Measurements from ENCODE around the gene TMEM151B.

Gene TMEM151B

DNA sequence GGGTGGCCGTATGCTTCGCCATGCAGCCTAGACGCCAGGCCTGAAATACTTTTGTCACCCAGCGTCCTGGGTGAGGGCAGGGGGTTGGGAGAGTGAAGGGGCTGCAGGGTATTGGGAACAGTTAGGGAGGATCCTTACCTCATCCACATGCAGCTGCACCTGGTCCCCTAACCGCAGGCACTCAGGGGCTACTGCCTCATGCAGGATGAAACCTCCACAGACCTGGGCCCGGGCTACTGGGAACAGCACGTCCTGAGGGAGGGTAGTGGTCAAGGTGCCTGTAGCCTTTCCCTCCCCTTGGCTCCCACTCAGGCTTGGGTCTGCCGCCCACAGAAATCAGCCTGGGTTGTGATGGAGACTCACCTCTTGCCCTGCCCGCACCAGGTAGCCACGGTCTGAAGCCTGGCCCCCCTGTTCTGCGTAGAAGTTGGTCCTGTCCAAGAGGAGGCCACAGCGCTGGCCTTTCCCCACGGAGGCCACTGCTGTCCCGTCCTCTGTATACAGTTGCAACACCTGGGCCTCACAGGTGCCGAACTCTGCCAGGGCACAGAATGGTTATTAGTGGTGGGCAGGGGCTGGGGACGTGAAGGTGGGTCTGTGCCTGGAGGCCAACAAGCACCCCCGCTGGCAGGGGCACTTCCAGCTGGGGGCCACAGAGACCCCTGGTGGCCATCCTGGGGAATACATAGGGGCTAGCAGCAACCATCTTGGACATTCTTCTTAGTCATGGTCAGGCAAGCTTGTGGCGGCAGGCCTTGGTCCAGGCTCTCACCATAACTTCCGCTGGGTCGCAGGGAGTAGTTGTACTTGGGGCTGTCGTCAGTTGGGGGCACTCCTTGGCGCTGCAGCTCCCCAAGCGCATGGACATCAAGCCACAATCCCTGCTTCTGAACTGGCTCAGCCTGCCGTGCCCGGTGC, 34.3 kb downstream of the TMEM151B start:
- no peak for DNase-seq (ENCODE audit: low read depth, low spot score)
- no peak overlapping the region for H3K4me3 ChIP-seq (ENCODE audit: low read depth, low read length)
- CTCF ChIA-PET = interaction anchor here (0.6 to 16.0 kb wide), 24 partner anchors 8 to 208 kb away, joined by 3 to 158 read pairs (median 5); partner anchors contain the start of genes AARS2, NFKBIE, SLC35B2 and TMEM151B
- POLR2A ChIA-PET = no interaction called here
- TF ChIP-seq, protein P1, sequence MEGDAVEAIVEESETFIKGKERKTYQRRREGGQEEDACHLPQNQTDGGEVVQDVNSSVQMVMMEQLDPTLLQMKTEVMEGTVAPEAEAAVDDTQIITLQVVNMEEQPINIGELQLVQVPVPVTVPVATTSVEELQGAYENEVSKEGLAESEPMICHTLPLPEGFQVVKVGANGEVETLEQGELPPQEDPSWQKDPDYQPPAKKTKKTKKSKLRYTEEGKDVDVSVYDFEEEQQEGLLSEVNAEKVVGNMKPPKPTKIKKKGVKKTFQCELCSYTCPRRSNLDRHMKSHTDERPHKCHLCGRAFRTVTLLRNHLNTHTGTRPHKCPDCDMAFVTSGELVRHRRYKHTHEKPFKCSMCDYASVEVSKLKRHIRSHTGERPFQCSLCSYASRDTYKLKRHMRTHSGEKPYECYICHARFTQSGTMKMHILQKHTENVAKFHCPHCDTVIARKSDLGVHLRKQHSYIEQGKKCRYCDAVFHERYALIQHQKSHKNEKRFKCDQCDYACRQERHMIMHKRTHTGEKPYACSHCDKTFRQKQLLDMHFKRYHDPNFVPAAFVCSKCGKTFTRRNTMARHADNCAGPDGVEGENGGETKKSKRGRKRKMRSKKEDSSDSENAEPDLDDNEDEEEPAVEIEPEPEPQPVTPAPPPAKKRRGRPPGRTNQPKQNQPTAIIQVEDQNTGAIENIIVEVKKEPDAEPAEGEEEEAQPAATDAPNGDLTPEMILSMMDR (IDR thresholded peaks at IDR 0.05; ENCODE audit: insufficient read depth, low read length, missing control alignments) = peak; percentile 78

DNA sequence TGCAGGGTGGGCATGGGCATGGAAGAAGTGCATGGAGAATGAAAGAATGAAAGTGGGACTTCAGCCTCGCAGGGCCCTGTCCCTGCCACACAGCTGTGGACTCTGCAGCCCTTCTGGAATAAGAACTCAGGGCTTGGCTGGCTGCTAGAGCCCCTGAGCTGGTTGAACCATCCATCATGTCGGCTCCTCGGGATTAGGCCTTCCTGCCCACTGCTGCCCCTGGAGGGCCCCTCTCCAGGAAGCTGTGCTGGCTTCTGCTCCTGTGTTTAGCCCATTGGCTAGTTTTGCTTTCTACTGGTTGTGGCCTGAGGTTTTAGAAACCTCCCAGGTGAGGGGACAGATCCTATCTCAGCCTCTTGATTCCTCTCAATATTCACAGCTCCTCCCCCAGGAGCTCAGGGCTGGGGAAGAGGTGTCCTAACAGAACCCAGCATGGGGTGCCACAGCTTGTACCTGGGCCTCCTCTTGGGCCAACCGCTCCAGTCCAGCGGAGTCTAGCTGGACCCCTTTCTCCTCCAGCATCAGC, 35.0 kb downstream of the TMEM151B start:
- ChIA-PET POLR2A (no interaction called here), CTCF (interaction anchor here (0.6 to 16.0 kb wide), 24 partner anchors 7 to 206 kb away, joined by 3 to 158 read pairs (median 4); partner anchors contain the start of genes AARS2, NFKBIE, SLC35B2 and TMEM151B)
- H3K4me3 ChIP-seq (ENCODE audit: low read depth, low read length) = no peak overlapping the region
- TF ChIP-seq, protein P1 (IDR thresholded peaks at IDR 0.05; ENCODE audit: insufficient read depth, low read length, missing control alignments) = no peak
- DNase-seq (ENCODE audit: low read depth, low spot score) = no peak

DNA sequence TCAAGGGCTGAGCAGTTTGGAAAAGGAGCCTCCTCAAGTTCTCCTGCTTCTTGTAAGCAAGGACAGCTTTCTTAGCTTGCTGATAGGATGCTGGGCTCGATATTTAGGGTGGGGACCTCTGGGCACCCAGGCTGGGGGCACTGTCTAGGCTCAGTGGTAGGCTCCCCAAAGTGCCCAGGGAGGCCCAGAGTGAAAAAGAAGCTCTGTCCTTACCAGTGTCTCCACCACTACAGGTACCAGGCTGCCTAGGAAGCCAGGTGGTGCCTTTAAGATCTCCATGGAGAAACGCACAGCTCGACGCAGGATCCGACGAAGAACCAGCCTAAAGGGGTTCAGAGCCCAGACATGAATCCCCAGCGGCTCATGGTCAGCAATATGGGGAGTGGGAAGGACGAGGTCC, 36.5 kb downstream of the TMEM151B start:
- TF ChIP-seq, protein P1 (IDR thresholded peaks at IDR 0.05; ENCODE audit: insufficient read depth, low read length, missing control alignments) = no peak
- no peak overlapping the region for H3K4me3 ChIP-seq (ENCODE audit: low read depth, low read length)
- ChIA-PET POLR2A (no interaction called here), CTCF (interaction anchor here (0.6 to 16.0 kb wide), 8 partner anchors 5 to 134 kb away, joined by 3 to 158 read pairs (median 8); partner anchors contain the start of genes AARS2, NFKBIE and TMEM151B)
- no peak for DNase-seq (ENCODE audit: low read depth, low spot score)

DNA sequence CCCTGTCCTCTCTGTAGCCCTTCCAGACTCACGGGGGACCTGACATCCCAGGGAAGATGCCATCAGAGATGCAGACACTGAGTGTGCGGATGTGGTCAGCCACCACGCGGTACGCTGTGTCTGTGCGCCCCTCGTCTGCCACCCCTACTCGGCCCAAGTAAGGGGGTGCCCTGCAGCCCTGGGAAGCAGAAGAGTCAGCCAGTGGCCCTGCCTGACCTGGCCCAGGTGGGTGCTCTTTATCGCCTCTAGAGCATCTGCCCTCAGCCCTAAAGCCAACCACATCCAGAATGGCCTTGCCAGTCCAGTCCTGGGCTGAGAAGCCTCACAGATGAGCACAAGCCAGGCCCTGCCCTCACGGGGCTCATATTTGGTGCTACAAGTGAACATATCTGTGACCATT, 37.0 kb downstream of the TMEM151B start:
- no peak overlapping the region for H3K4me3 ChIP-seq (ENCODE audit: low read depth, low read length)
- no peak for DNase-seq (ENCODE audit: low read depth, low spot score)
- POLR2A ChIA-PET = no interaction called here
- CTCF ChIA-PET = interaction anchor here (1.0 to 16.0 kb wide), 5 partner anchors 12 to 39 kb away, joined by 3 to 158 read pairs (median 13); partner anchors contain the start of genes NFKBIE and TMEM151B
- TF ChIP-seq, protein P1 (IDR thresholded peaks at IDR 0.05; ENCODE audit: insufficient read depth, low read length, missing control alignments) = no peak

DNA sequence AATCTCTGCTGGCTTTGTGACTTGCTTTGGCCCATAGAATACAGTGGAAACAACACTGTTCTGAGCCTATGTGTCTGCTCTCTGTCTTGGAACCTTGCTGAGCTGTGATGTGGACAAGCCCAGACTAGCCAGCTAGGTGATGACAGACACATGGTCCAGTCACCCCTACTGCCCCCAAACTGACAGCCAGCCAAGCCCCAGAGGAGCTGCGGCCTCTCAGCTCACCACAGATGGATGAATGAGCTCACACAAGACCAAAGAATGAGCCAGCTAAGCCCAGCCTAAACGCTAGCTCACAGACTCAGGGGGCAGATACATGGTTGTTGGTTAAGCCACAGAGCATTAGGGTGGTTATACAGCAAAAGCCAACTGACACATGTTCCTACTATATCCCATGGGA, 38.8 kb downstream of the TMEM151B start:
- ChIA-PET CTCF (interaction anchor here (0.8 to 16.0 kb wide), 6 partner anchors 9 to 71 kb away, joined by 3 to 158 read pairs (median 4); partner anchors contain the start of genes NFKBIE and TMEM151B), POLR2A (interaction anchor here (1.3 kb wide), 1 partner anchor 12 kb away, joined by 5 read pairs; no protein-coding TSS in a partner anchor)
- no peak overlapping the region for H3K4me3 ChIP-seq (ENCODE audit: low read depth, low read length)
- no peak for DNase-seq (ENCODE audit: low read depth, low spot score)
- TF ChIP-seq, protein P1 (IDR thresholded peaks at IDR 0.05; ENCODE audit: insufficient read depth, low read length, missing control alignments) = no peak

DNA sequence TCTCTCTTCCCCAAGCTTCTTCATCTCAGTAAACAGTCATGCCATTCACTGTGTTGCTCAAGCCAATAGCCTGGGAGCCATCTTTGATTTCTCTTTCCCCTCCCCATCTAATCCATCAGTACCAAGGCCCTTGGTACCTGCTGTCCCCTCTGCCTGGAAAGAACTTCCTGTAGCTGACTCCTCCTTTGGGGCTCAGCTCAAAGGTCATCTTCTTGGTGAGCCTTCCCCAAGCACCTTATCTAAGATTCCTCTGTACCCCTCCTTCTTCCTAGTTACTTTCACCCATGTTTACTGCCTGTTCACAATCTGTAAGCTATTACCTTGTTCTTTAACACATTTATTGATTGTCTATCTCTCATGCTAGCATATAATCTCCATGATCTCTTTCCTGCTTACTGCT, 39.4 kb downstream of the TMEM151B start:
- CTCF ChIA-PET = interaction anchor here (1.3 to 16.0 kb wide), 5 partner anchors 9 to 72 kb away, joined by 3 to 158 read pairs (median 4); partner anchors contain the start of genes NFKBIE and TMEM151B
- TF ChIP-seq, protein P1 (IDR thresholded peaks at IDR 0.05; ENCODE audit: insufficient read depth, low read length, missing control alignments) = no peak
- POLR2A ChIA-PET = interaction anchor here (1.3 kb wide), 1 partner anchor 12 kb away, joined by 5 read pairs; no protein-coding TSS in a partner anchor
- H3K4me3 ChIP-seq (ENCODE audit: low read depth, low read length) = no peak overlapping the region
- DNase-seq (ENCODE audit: low read depth, low spot score) = no peak
